Caco-2 (cell line): Measurements from ENCODE around the gene KIDINS220. TPM values are rescaled to one million over a fixed set of nuclear protein-coding genes. Genes with fewer than 3 reads are reported as not detected.

Source experiments
- BruUV-seq: library from RNA; stranded (reverse); fragments of 400-500 nt; replicated peaks from 2 replicates; lab custom pipeline; 2021; lab: Mats Ljungman, UMichigan
- CTCF ChIA-PET: fragments of 300-600 bp; sonication (Branson Sonifier 250); formaldehyde crosslinking; loops from one replicate; lab custom pipeline; 2022; ENCODE audit warnings: antibody characterized with exemption; lab: Charles Lee
- POLR2A ChIA-PET: fragments of 300-600 bp; sonication (Branson Sonifier 250); formaldehyde crosslinking; loops from one replicate; lab custom pipeline; 2022; ENCODE audit warnings: antibody characterized with exemption; lab: Charles Lee
- DNase-seq, 2 experiments: peaks; one replicate each; pipeline versions ENCODE4 v3.0.0 to v3.0.0-alpha.2; 2020 to 2022
- H3K27me3 ChIP-seq: replicated peaks from 2 replicates; pipeline ENCODE4 v1.6.0; 2011; ENCODE audit warnings: low read length; ENCODE audit not compliant: control insufficient read depth, insufficient read depth
- H3K36me3 ChIP-seq: 2 replicates; pipeline ENCODE4 v1.5.1; 2011; ENCODE audit warnings: low read length; ENCODE audit not compliant: control insufficient read depth, insufficient read depth
- H3K4me1 ChIP-seq: fragments of 250-450 bp; sonication (Bioruptor Pico); 2 replicates; pipeline ENCODE4 v1.5.1; 2020; ENCODE audit warnings: mild to moderate bottlenecking
- H3K4me3 ChIP-seq: 2 replicates; pipeline ENCODE4 v1.5.1; 2011; ENCODE audit warnings: low read depth, mild to moderate bottlenecking, control low read depth, low read length
- H3K9me3 ChIP-seq: fragments of 250-450 bp; sonication (Bioruptor Pico); 2 replicates; pipeline ENCODE4 v1.5.1; 2020; ENCODE audit warnings: mild to moderate bottlenecking, moderate library complexity
- H3K27ac Mint-ChIP-seq: one replicate; pipeline ENCODE4 v1.8.0; 2022; ENCODE audit warnings: mixed read lengths; ENCODE audit not compliant: unreplicated experiment
- H3K27me3 Mint-ChIP-seq: one replicate; pipeline ENCODE4 v1.8.0; 2022; ENCODE audit warnings: mixed read lengths; ENCODE audit not compliant: insufficient read depth, unreplicated experiment
- H3K36me3 Mint-ChIP-seq: one replicate; pipeline ENCODE4 v1.8.0; 2022; ENCODE audit warnings: mild to moderate bottlenecking, mixed read lengths; ENCODE audit not compliant: insufficient read depth, unreplicated experiment
- H3K4me1 Mint-ChIP-seq: one replicate; pipeline ENCODE4 v1.8.0; 2022; ENCODE audit warnings: low read depth, mixed read lengths; ENCODE audit not compliant: unreplicated experiment
- H3K4me3 Mint-ChIP-seq: one replicate; pipeline ENCODE4 v1.8.0; 2022; ENCODE audit warnings: mild to moderate bottlenecking, moderate library complexity, mixed read lengths; ENCODE audit not compliant: unreplicated experiment
- H3K9me3 Mint-ChIP-seq: one replicate; pipeline ENCODE4 v1.8.0; 2022; ENCODE audit warnings: mixed read lengths; ENCODE audit not compliant: unreplicated experiment
- intact Hi-C: fragments of 100-400 bp; cut with micrococcal nuclease; formaldehyde crosslinking; loops from one replicate; pipeline ENCODE4 v1.10.0; 2022; ENCODE audit not compliant: unreplicated experiment
- total RNA-seq: library from RNA; stranded (reverse); gene quantifications from 2 replicates; pipeline ENCODE4 v1.2.3, GENCODE V29; 2022
- TF ChIP-seq, protein P1 (sequence below), 2 experiments: fragments of 200-600 bp in 1 of 2; IDR thresholded peaks; 1 replicate in 1 of 2; 2 replicates in 1 of 2; pipeline versions ENCODE4 v1.5.1 to v1.8.0; 2011 to 2022; ENCODE audit warnings: antibody characterized with exemption in 1 of 2, control low read depth in 1 of 2, inconsistent platforms in 1 of 2, low read depth in 1 of 2, low read length in 1 of 2, mild to moderate bottlenecking in 1 of 2, moderate library complexity in 1 of 2; ENCODE audit not compliant: insufficient read depth in 1 of 2, severe bottlenecking in 1 of 2, unreplicated experiment in 1 of 2

KIDINS220 gene
- total RNA-seq, 1 experiment from 2014 or later, result 32.8 TPM

DNA sequence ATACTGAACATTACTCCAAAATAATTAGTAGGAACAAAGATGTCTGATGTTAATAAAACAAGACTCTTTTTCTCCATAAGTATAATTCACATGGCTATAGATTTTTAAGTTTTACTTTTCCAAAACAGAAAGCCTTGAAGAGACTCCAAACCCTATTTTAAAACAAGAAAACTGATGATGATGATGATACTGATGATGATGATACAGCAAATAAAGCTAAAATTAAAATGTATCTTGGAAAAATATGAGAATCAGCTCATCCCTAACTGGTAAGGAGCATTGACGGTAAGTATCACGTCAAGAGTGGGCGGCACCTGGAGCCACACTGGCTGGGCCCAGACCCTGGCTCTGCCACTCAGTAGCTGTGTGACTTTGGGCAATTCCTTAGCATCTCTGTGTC, 116.0 kb downstream of the KIDINS220 start:
- ChIA-PET CTCF (no interaction called here), POLR2A (no interaction called here)
- Histone ChIP-seq H3K4me3 (no peak overlapping the region), H3K9me3 (no peaks in the 10 kb centered on the region), H3K27me3 (no peaks in the 10 kb centered on the region), H3K4me1 (no peaks in the 10 kb centered on the region), H3K36me3 (no peaks in the 10 kb centered on the region)
- no peaks in the 10 kb centered on the region for H3K36me3 Mint-ChIP-seq
- intact Hi-C loops, result no loop called here
- BruUV-seq, result no TSS peak
- TF ChIP-seq, protein P1, sequence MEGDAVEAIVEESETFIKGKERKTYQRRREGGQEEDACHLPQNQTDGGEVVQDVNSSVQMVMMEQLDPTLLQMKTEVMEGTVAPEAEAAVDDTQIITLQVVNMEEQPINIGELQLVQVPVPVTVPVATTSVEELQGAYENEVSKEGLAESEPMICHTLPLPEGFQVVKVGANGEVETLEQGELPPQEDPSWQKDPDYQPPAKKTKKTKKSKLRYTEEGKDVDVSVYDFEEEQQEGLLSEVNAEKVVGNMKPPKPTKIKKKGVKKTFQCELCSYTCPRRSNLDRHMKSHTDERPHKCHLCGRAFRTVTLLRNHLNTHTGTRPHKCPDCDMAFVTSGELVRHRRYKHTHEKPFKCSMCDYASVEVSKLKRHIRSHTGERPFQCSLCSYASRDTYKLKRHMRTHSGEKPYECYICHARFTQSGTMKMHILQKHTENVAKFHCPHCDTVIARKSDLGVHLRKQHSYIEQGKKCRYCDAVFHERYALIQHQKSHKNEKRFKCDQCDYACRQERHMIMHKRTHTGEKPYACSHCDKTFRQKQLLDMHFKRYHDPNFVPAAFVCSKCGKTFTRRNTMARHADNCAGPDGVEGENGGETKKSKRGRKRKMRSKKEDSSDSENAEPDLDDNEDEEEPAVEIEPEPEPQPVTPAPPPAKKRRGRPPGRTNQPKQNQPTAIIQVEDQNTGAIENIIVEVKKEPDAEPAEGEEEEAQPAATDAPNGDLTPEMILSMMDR (IDR thresholded peaks at IDR 0.05; ENCODE audit: insufficient read depth in 1 of 2, low read depth in 1 of 2, low read length in 1 of 2, severe bottlenecking in 1 of 2, unreplicated experiment in 1 of 2), result no peak
- H3K27ac Mint-ChIP-seq, result no peak overlapping the region
- no peaks in the 10 kb centered on the region for H3K4me1 Mint-ChIP-seq
- no peaks in the 10 kb centered on the region for H3K9me3 Mint-ChIP-seq
- no peaks in the 10 kb centered on the region for H3K27me3 Mint-ChIP-seq
- H3K4me3 Mint-ChIP-seq, result no peak overlapping the region
- no peak for DNase-seq

- Mint-ChIP-seq H3K9me3 (peaks cover 5% of the 10 kb centered on the region), H3K36me3 (no peaks in the 10 kb centered on the region), H3K4me1 (no peaks in the 10 kb centered on the region), H3K4me3 (no peak overlapping the region), H3K27ac (no peak overlapping the region), H3K27me3 (no peaks in the 10 kb centered on the region)
- ChIA-PET CTCF (no interaction called here), POLR2A (no interaction called here)
- Histone ChIP-seq H3K36me3 (no peaks in the 10 kb centered on the region), H3K4me3 (no peak overlapping the region), H3K9me3 (no peaks in the 10 kb centered on the region), H3K4me1 (no peaks in the 10 kb centered on the region), H3K27me3 (no peaks in the 10 kb centered on the region)
- intact Hi-C loops, result no loop called here
- TF ChIP-seq, protein P1 (IDR thresholded peaks at IDR 0.05; ENCODE audit: insufficient read depth in 1 of 2, low read depth in 1 of 2, low read length in 1 of 2, severe bottlenecking in 1 of 2, unreplicated experiment in 1 of 2), result no peak
- no peak for DNase-seq
- no TSS peak for BruUV-seq
These were observed 116.7 kb downstream of the KIDINS220 start for GRCh38 chr2:8720741-8721140.

- Mint-ChIP-seq H3K27ac (no peak overlapping the region), H3K9me3 (peaks cover 14% of the 10 kb centered on the region), H3K4me1 (no peaks in the 10 kb centered on the region), H3K27me3 (no peaks in the 10 kb centered on the region), H3K4me3 (no peak overlapping the region), H3K36me3 (no peaks in the 10 kb centered on the region)
- TF ChIP-seq, protein P1 (IDR thresholded peaks at IDR 0.05; ENCODE audit: insufficient read depth in 1 of 2, low read depth in 1 of 2, low read length in 1 of 2, severe bottlenecking in 1 of 2, unreplicated experiment in 1 of 2), result no peak
- H3K9me3 ChIP-seq, result 0 out of 2 replicates have a peak, but pooled peaks cover 3% of the 10 kb centered on the region
- BruUV-seq, result no TSS peak
- ChIA-PET POLR2A (no interaction called here), CTCF (no interaction called here)
- H3K36me3 ChIP-seq, result no peaks in the 10 kb centered on the region
- intact Hi-C loops, result no loop called here
- H3K4me1 ChIP-seq, result no peaks in the 10 kb centered on the region
- DNase-seq, result no peak
- no peaks in the 10 kb centered on the region for H3K27me3 ChIP-seq
- no peak overlapping the region for H3K4me3 ChIP-seq
These were observed 117.9 kb downstream of the KIDINS220 start for GRCh38 chr2:8719528-8719927.
